Stomach (tissue), 4 donors: Measurements from ENCODE around the gene HOXB6.

Source experiments
- EP300 ChIP-seq: sonication (generic); formaldehyde crosslinking; IDR thresholded peaks from one replicate; pipeline ENCODE4 v1.6.1; 2017; ENCODE audit warnings: antibody characterized with exemption
- TF ChIP-seq, protein P1 (sequence below), 7 experiments: fragments of 450-650 bp in 4 of 7; fragments of 200-600 bp in 3 of 7; sonication (generic) in 3 of 7; IDR thresholded peaks; one replicate each; pipeline ENCODE4 v1.5.1; 2016 to 2019; ENCODE audit warnings: antibody characterized with exemption in 7 of 7, control low read depth in 2 of 7, mild to moderate bottlenecking in 1 of 7

DNA sequence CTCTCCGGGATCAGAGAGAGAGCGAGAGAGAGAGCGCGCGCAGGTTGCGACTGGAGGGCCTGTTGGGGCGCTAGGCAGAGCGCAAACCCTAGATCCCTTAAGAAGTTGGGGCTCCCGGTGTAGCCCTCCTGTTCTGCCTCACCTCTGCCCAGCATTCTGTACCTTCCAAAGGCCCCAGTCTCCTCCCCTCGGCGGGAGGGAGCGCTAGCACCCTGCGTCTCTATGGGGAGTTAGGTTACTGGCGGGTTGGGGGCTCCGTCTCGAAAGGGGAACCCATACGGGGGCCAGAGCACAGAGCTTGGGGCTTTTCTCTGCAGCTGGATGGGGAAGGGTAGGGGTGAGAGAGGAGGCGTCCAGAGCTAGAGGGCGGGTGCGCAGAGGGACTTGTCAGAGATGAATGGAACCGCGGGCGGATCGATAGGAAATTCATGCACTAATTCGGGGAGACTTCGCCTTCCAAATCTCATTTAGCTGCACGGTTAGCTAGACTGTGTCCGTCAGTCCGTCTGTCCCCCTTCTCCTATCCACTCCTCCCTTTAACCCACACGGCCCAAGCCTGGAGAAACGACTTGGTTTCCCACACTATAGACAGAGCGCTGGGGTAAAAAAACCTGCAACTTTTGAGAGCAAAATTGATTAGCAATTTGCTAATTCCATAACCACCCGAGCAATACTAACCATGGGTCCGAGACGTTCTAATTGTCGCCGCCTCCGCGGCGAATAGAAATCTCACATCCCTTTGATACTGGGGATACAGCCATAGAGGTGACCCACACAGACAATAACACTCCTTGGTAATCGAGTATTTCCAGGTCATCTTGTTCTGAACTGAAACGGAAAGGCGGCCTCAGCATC, 25.9 kb downstream of the HOXB6 start:
- TF ChIP-seq, protein P1, sequence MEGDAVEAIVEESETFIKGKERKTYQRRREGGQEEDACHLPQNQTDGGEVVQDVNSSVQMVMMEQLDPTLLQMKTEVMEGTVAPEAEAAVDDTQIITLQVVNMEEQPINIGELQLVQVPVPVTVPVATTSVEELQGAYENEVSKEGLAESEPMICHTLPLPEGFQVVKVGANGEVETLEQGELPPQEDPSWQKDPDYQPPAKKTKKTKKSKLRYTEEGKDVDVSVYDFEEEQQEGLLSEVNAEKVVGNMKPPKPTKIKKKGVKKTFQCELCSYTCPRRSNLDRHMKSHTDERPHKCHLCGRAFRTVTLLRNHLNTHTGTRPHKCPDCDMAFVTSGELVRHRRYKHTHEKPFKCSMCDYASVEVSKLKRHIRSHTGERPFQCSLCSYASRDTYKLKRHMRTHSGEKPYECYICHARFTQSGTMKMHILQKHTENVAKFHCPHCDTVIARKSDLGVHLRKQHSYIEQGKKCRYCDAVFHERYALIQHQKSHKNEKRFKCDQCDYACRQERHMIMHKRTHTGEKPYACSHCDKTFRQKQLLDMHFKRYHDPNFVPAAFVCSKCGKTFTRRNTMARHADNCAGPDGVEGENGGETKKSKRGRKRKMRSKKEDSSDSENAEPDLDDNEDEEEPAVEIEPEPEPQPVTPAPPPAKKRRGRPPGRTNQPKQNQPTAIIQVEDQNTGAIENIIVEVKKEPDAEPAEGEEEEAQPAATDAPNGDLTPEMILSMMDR (IDR thresholded peaks at IDR 0.05), result no peak
- TF ChIP-seq EP300, result no peak
